H1 (cell line): ENCODE results near the gene ADGRA3. TPM values are rescaled to one million over a fixed set of nuclear protein-coding genes. Genes with fewer than 3 reads are reported as not detected.

Experiments used
- HDAC6 ChIP-seq: IDR thresholded peaks from one replicate; pipeline ENCODE4 v1.7.1; 2012; ENCODE audit warnings: low read depth, mild to moderate bottlenecking, inconsistent platforms, low read length, moderate library complexity
- NANOG ChIP-seq: IDR thresholded peaks from 2 replicates; pipeline ENCODE4 v1.6.1; 2011; ENCODE audit warnings: low read length, low read depth, mild to moderate bottlenecking, inconsistent platforms; ENCODE audit not compliant: insufficient read depth, poor library complexity, severe bottlenecking
- TAF1 ChIP-seq: IDR thresholded peaks from 2 replicates; pipeline ENCODE4 v1.6.1; 2011; ENCODE audit warnings: mild to moderate bottlenecking, low read depth, low read length
- polyA plus RNA-seq, 7 experiments: library from polyadenylated mRNA; depleted of rRNA in 3 of 7; stranded (reverse) in 5 of 7; unstranded in 2 of 7; fragments of >200 nt in 5 of 7; fragments of 200-250 nt in 2 of 7; gene quantifications; 1 replicate in 5 of 7; 2 replicates in 1 of 7; 4 replicates in 1 of 7; pipeline versions ENCODE4 v1.2.1 to v1.2.3, GENCODE V29; 2011 to 2013; ENCODE audit warnings: missing spikeins in 2 of 7, mixed read lengths in 2 of 7
- total RNA-seq: library from RNA; stranded (reverse); fragmentation: NEBNext Ultra II Directional; extraction: Animal tissue kit (Norgen Biotek cat#: 25700); gene quantifications from 2 replicates; pipeline ENCODE4 v1.2.1, GENCODE V29; 2021

The ADGRA3 gene
- total and polyA plus RNA-seq, 2 of the 8 experiments (the other 6 are each of a cell fraction or from before 2014, with no cell fraction given): 31.5 to 63.0 TPM

GRCh38 chr4:22502895-22503814, 12.7 kb downstream of the ADGRA3 start (continued):
- TF ChIP-seq HDAC6: no peak
- TF ChIP-seq NANOG: no peak
- no peak for TF ChIP-seq TAF1
